VCaP (cell line): ENCODE results near the gene PCNX2.

ENCODE experiments used
- H3K27ac ChIP-seq: fragments of 450-650 bp; 2 replicates; pipeline ENCODE4 v1.5.1; 2017
- TF ChIP-seq, protein P1 (sequence below): fragments of 450-650 bp; conservative IDR thresholded peaks from 2 replicates; pipeline ENCODE4 v1.5.1; 2017; ENCODE audit warnings: mild to moderate bottlenecking, moderate library complexity

PCNX2 gene

DNA sequence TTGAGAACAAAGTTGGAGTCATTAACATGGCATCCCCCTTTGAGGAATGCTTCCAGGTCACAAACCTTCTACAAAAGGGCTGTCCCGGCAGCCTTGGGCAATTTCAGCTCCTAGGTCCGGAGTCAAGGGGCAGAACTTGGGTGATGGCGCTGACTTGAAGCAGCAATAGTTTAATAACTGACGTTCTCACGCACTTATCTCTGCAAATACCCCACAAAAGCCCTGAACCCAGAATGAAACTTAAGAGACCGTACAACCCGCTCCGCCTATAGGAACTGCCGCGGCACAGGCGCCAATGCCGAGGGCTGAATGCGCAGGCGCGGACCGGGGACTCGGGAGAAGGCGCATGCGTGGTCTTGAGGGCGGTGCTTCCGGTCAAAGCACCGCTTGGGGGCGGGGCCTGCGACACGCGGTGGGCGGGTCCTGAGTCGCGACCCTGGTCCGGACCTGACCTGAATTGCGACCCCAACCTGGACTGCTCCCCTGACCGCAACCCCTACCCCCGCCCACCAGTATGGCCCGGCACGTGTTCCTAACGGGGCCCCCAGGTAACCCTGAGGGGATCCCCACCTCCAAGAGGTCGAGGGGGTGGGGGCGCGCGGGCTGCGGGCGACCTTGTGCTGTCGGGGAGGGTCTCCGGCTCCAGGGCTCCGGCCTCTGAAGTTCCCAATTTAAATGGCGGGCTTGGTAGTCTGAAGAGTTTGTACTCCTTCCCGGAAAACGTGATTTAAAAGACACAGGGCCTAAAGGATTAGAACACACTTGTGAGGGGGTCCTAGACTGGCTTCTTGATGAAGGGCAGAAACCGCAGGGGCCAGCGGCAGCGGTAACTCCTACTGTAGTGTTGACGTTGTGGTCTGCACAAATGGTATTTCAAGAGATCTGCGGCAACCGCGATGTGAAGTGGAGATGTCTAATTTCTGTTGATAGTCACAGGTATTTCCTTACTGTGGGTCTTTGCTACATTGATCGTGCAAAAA lies 345.0 kb downstream of the PCNX2 start, which contains the start of gene NTPCR:
NTPCR (plus strand) TSS at position 415 of the 980 bp plus-strand sequence; CDS start at position 515, 100 bp downstream.
- TF ChIP-seq, protein P1, sequence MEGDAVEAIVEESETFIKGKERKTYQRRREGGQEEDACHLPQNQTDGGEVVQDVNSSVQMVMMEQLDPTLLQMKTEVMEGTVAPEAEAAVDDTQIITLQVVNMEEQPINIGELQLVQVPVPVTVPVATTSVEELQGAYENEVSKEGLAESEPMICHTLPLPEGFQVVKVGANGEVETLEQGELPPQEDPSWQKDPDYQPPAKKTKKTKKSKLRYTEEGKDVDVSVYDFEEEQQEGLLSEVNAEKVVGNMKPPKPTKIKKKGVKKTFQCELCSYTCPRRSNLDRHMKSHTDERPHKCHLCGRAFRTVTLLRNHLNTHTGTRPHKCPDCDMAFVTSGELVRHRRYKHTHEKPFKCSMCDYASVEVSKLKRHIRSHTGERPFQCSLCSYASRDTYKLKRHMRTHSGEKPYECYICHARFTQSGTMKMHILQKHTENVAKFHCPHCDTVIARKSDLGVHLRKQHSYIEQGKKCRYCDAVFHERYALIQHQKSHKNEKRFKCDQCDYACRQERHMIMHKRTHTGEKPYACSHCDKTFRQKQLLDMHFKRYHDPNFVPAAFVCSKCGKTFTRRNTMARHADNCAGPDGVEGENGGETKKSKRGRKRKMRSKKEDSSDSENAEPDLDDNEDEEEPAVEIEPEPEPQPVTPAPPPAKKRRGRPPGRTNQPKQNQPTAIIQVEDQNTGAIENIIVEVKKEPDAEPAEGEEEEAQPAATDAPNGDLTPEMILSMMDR = no peak
- peak within 1 kb of the TSS; percentile 82 for H3K27ac ChIP-seq

DNA sequence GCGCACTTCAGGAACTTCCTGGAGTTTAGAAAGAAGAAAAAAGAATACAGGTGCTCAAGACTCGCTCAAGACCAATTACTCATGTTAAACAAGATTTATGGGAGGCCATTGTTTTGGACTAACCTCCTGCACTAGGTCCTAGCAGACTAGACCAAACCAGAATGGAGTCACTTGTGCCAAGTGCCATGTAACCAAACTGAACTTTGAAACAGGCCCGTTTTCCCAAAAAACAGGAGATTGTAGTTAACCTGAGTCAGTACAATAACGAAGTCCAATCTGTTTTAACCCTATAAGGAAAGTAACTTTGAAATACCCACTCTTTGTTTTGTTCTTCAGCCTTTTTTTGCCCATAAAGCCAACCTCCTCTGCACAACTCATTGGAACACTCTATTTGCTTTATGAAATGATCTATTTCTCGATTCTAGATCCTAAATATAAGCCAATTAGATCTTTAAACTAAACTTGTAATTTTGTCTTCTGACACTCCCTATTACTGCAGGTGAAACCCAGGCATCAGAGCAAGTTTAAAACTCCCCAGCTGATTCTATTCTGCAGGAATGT lies 345.8 kb downstream of the PCNX2 start:
- TF ChIP-seq, protein P1 = no peak
- peak overlapping the region; percentile 82 for H3K27ac ChIP-seq

DNA sequence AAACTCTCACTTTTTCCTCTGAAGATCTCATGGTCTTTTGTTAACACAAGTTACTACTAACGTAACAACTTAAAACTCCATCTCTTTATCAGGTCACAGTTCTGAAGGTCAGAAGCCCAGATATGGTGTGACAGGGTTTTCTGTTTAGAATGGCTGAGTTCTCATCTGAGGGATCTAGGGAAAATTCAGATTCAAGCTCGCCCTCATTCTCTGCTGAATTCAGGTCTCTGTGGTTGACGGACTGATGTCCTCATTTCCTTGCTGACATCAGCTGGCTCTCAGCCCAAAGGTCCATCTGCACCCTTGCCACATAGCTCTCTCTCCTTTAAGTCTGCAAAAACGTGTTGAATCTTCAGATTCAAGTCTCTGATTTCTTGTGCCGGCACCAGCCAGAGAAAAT lies 351.2 kb downstream of the PCNX2 start:
- TF ChIP-seq, protein P1 = no peak
- no peak overlapping the region for H3K27ac ChIP-seq

DNA sequence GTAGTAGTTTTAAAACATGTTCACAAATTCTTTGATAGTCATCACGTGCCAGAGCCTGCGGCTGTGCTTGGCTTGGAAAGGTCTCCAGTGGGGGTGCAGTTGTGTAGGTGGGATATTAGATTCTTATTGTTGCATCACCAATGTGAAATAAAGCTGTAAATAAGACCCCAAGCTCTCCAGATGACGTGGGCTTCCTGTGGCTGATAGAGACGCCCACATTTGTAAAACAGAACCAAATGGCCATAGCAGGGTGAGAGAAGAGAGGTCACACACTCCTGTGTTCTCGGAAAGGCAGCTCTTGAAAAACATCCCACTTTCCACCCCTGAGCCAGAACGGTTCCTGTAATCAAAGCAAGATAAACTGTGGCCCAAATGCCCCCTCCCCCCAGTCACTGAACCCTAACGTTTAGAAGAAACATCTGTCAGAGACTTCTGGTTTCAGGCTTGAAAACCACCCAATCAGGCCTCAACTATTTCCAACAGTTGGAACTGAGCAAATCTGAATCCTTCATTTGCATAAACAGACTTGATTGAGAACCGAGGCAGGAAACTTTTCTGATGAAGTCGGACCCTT lies 351.8 kb downstream of the PCNX2 start:
- TF ChIP-seq, protein P1 = no peak
- H3K27ac ChIP-seq = no peak overlapping the region

DNA sequence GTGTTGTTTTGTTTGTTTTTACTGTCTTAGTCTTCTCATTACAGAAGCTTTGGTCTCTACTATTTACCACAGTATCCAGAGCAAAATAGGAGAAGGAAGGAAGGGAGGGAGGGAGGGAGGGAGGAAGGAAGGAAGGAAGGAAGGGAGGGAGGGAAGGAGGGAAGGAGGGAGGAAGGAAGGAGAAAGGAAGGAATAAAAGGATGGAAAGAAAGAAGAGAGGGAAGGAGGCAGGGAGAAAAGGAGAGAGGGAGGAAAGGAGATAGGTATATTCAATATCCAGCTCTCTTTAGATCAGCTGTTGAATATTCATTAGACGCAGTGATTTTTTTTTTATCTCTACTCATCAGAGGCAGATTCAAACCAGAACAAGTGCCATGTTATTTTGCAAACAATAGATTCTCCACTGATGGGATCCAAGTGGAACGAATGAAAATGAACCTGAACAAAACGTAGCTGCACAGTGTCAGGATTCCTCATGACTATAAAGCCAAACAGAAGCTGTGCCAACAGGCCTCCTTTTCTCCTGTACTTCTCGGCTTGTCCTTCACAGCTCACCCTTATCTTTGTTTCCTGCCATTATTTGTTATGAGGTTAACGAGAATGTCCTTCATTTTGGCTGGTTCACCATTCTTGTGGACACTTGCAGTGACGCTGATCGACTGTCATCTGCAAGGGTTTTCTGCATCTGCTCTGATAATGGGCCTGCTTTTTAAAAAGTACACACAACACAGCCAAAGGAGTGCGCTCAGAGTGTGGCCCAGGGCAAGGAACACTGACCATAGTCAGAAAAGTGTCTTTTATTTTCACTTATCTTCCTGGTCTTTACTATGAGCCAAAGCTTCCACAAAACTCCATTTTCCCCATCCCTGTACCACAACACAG lies 352.9 kb downstream of the PCNX2 start:
- TF ChIP-seq, protein P1 = no peak
- peak overlapping the region; percentile 45 for H3K27ac ChIP-seq

DNA sequence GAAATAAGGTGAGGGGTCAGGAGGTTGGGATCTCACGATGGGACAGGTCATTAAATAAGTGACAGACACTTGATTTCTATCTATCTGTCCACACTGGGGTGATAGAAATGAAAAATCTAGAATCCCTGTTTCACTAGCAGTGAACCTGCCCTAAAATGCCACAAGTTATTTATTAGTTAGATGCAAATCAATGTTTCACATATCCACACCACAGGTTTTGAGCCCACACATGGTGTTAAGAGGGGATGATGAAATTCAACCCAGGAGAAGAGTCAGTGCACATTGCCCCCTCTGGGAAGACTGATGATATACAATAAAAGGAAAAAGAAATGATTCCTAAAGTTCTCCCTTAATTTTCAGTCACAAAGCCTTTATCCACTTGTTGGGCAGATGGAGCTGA lies 355.3 kb downstream of the PCNX2 start:
- no peak overlapping the region for H3K27ac ChIP-seq
- TF ChIP-seq, protein P1 = no peak
